ENCODE data around the gene PVALEF. TPM values are rescaled to one million over a fixed set of nuclear protein-coding genes. Genes with fewer than 3 reads are reported as not detected.

Gene PVALEF
- total RNA-seq, 2 donors from 2014 or later, result not detected

GRCh38 chr17:81206166-81206565 lies 40.9 kb downstream of the PVALEF start:
- Mint-ChIP-seq H3K36me3 (no peaks in the 10 kb centered on the region), H3K27ac (no peak overlapping the region), H3K9me3 (no peaks in the 10 kb centered on the region)
- no peak for ATAC-seq
- no peak for DNase-seq (ENCODE audit: low spot score in 2 of 2)

GRCh38 chr17:81206657-81207056 lies 41.4 kb downstream of the PVALEF start:
- no peak overlapping the region for H3K27ac Mint-ChIP-seq
- ATAC-seq (no peak), DNase-seq (ENCODE audit: low spot score in 2 of 2) (no peak)
- H3K9me3 Mint-ChIP-seq, result no peaks in the 10 kb centered on the region
- H3K36me3 Mint-ChIP-seq, result no peaks in the 10 kb centered on the region

- no peaks in the 10 kb centered on the region for H3K9me3 Mint-ChIP-seq
- ATAC-seq (peak in 1 of 2 donors; percentile 26), DNase-seq (ENCODE audit: low spot score in 2 of 2) (no peak)
- peak overlapping the region in 1 of 2 donors; percentile 3 for H3K27ac Mint-ChIP-seq
- H3K36me3 Mint-ChIP-seq, result no peaks in the 10 kb centered on the region
Observed at GRCh38 chr17:81207610-81208581, 42.6 kb downstream of the PVALEF start.

- Mint-ChIP-seq H3K36me3 (no peaks in the 10 kb centered on the region), H3K9me3 (no peaks in the 10 kb centered on the region), H3K27ac (peak overlapping the region in 1 of 2 donors; percentile 3)
- ATAC-seq (no peak), DNase-seq (ENCODE audit: low spot score in 2 of 2) (no peak)
Observed at GRCh38 chr17:81208651-81209050, 43.3 kb downstream of the PVALEF start.

- DNase-seq (ENCODE audit: low spot score in 2 of 2) (no peak), ATAC-seq (no peak)
- no peak overlapping the region for H3K27ac Mint-ChIP-seq
- no peaks in the 10 kb centered on the region for H3K36me3 Mint-ChIP-seq
- H3K9me3 Mint-ChIP-seq, result no peaks in the 10 kb centered on the region
Observed at GRCh38 chr17:81209141-81209540, 43.8 kb downstream of the PVALEF start.

- no peaks in the 10 kb centered on the region for H3K9me3 Mint-ChIP-seq
- DNase-seq (ENCODE audit: low spot score in 2 of 2) (no peak), ATAC-seq (no peak)
- no peak overlapping the region for H3K27ac Mint-ChIP-seq
- no peaks in the 10 kb centered on the region for H3K36me3 Mint-ChIP-seq
Observed at GRCh38 chr17:81210466-81210865, 45.2 kb downstream of the PVALEF start.

GRCh38 chr17:81210868-81211267 lies 45.6 kb downstream of the PVALEF start:
- Mint-ChIP-seq H3K9me3 (no peaks in the 10 kb centered on the region), H3K36me3 (no peaks in the 10 kb centered on the region), H3K27ac (peak overlapping the region in 1 of 2 donors; percentile 36)
- DNase-seq (ENCODE audit: low spot score in 2 of 2) (no peak), ATAC-seq (no peak)

- Mint-ChIP-seq H3K27ac (no peak overlapping the region), H3K9me3 (no peaks in the 10 kb centered on the region), H3K36me3 (no peaks in the 10 kb centered on the region)
- no peak for DNase-seq (ENCODE audit: low spot score in 2 of 2)
- ATAC-seq, result no peak
Observed at GRCh38 chr17:81212365-81212764, 47.1 kb downstream of the PVALEF start.

- Mint-ChIP-seq H3K36me3 (no peaks in the 10 kb centered on the region), H3K9me3 (no peaks in the 10 kb centered on the region), H3K27ac (no peak overlapping the region)
- no peak for DNase-seq (ENCODE audit: low spot score in 2 of 2)
- ATAC-seq, result no peak
Observed at GRCh38 chr17:81213978-81214377, 48.7 kb downstream of the PVALEF start.

GRCh38 chr17:81217491-81217890 lies 52.2 kb downstream of the PVALEF start:
- Mint-ChIP-seq H3K36me3 (no peaks in the 10 kb centered on the region), H3K27ac (no peak overlapping the region), H3K9me3 (no peaks in the 10 kb centered on the region)
- no peak for ATAC-seq
- no peak for DNase-seq (ENCODE audit: low spot score in 2 of 2)

GRCh38 chr17:81218459-81218858 lies 53.2 kb downstream of the PVALEF start:
- H3K27ac Mint-ChIP-seq, result no peak overlapping the region
- H3K36me3 Mint-ChIP-seq, result no peaks in the 10 kb centered on the region
- ATAC-seq (no peak), DNase-seq (ENCODE audit: low spot score in 2 of 2) (no peak)
- H3K9me3 Mint-ChIP-seq, result no peaks in the 10 kb centered on the region

- no peak for DNase-seq (ENCODE audit: low spot score in 2 of 2)
- no peak for ATAC-seq
- no peaks in the 10 kb centered on the region for H3K36me3 Mint-ChIP-seq
- H3K27ac Mint-ChIP-seq, result no peak overlapping the region
- no peaks in the 10 kb centered on the region for H3K9me3 Mint-ChIP-seq
Observed at GRCh38 chr17:81218991-81219390, 53.7 kb downstream of the PVALEF start.

GRCh38 chr17:81219476-81220180 lies 54.3 kb downstream of the PVALEF start:
- H3K36me3 Mint-ChIP-seq, result no peaks in the 10 kb centered on the region
- DNase-seq (ENCODE audit: low spot score in 2 of 2) (no peak), ATAC-seq (no peak)
- H3K9me3 Mint-ChIP-seq, result no peaks in the 10 kb centered on the region
- no peak overlapping the region for H3K27ac Mint-ChIP-seq

- ATAC-seq, result no peak
Observed at GRCh38 chr17:81221371-81221841, 56.1 kb downstream of the PVALEF start.

GRCh38 chr17:81221842-81222619 lies 56.7 kb downstream of the PVALEF start:
- H3K27ac Mint-ChIP-seq, result no peak overlapping the region

More at GRCh38 chr17:81221371-81221841, 56.1 kb downstream of the PVALEF start:
- DNase-seq (ENCODE audit: low spot score in 2 of 2), result no peak
- Mint-ChIP-seq H3K27ac (no peak overlapping the region), H3K36me3 (no peaks in the 10 kb centered on the region), H3K9me3 (no peaks in the 10 kb centered on the region)

GRCh38 chr17:81222620-81222905 lies 57.3 kb downstream of the PVALEF start:
- ATAC-seq (no peak), DNase-seq (ENCODE audit: low spot score in 2 of 2) (no peak)
- H3K9me3 Mint-ChIP-seq, result peaks cover 0 to 2% of the 10 kb centered on the region in 2 donors
- H3K27ac Mint-ChIP-seq, result no peak overlapping the region
- H3K36me3 Mint-ChIP-seq, result no peaks in the 10 kb centered on the region

More at GRCh38 chr17:81221842-81222619, 56.7 kb downstream of the PVALEF start:
- Mint-ChIP-seq H3K9me3 (no peaks in the 10 kb centered on the region), H3K36me3 (no peaks in the 10 kb centered on the region)
- no peak for DNase-seq (ENCODE audit: low spot score in 2 of 2)
- no peak for ATAC-seq

Measured in activated naive CD4-positive, alpha-beta T cell treated with anti-CD3 and anti-CD28 coated beads, Interleukin-2, amount 50 U/mL, for 72 hours (primary cell).